Measurements from ENCODE around the gene ANKRD66. TPM values are rescaled to one million over a fixed set of nuclear protein-coding genes. Genes with fewer than 3 reads are reported as not detected.
"Not testable (repeated sequence)": the region's sequence is repeated elsewhere in the genome, so short reads cannot be mapped to it uniquely, and the experiment has no call there.

Gene ANKRD66
- total RNA-seq, 5 donors from 2014 or later (not counting 1 experiment from before 2014, with no cell fraction given): not detected

DNA sequence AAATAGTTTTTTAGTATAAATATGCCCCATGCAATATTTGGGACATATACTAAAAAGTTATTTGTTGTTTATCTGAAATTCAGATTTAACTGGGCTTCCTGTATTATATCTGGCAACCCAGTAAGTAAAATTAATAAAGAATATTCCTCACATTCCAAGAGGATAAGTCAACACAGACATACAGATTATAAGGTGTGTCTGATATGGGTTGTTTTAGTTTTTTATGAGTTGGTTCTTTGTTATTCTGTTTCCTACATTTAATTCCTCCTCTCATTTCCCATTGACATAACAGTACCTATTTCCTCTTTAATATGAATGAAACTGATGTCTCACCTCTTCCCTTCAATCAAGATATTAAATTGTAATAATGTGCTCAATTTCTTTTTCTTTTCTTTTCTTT, 9.8 kb upstream of the ANKRD66 start:
- peaks cover 0 to 8% (median 8%) of the 10 kb centered on the region in 3 donors for H3K4me1 Mint-ChIP-seq
- peaks cover 47 to 57% of the 10 kb centered on the region in 2 donors for H3K27me3 Mint-ChIP-seq
- H3K27ac Mint-ChIP-seq: no peak overlapping the region
- CTCF ChIA-PET: no interaction called here
- H3K4me3 Mint-ChIP-seq: no peak overlapping the region
- Histone ChIP-seq H3K36me3 (ENCODE audit: control insufficient read depth in 2 of 2, extremely low read depth in 1 of 2, insufficient read depth in 1 of 2, low read length in 1 of 2) (no peaks in the 10 kb centered on the region), H3K27ac (ENCODE audit: low read length) (no peak overlapping the region), H3K4me1 (ENCODE audit: control insufficient read depth in 1 of 2, extremely low read depth in 1 of 2, insufficient read depth in 2 of 2, low read length in 2 of 2) (no peaks in the 10 kb centered on the region), H3K4me3 (ENCODE audit: control insufficient read depth in 1 of 2, extremely low read depth in 1 of 2, low read length in 1 of 2) (no peak overlapping the region), H3K9me3 (no peaks in the 10 kb centered on the region), H3K27me3 (replicated peaks in 1 of 2; ENCODE audit: control insufficient read depth in 2 of 2, extremely low read depth in 1 of 2, insufficient read depth in 2 of 2, low read length in 1 of 2) (peaks cover 16 to 28% of the 10 kb centered on the region in 2 experiments)
- no peak for ATAC-seq (replicated peaks in 1 of 4)
- no peaks in the 10 kb centered on the region for H3K9me3 Mint-ChIP-seq
- POLR2A ChIA-PET: no interaction called here
- H3K36me3 Mint-ChIP-seq: no peaks in the 10 kb centered on the region
- DNase-seq: no peak

DNA sequence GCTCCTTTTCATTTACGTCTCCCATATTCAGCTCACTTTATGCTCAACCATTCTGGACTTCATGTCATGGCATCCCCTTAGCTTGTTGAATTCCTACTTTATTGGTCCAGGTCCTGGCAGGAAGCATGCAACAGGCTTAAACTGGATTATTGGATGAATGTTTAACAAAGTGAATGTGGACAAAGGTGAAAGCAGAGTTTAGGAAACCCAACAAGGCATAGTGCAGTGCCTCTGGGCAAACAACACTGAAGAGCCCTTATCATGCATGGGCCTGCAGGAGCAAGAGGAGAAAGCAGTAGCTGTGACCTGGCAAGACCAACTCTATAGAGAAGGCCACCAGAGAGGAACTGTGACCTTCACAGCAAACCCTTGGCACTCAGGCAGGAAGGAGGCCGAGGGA, 5.3 kb upstream of the ANKRD66 start:
- Histone ChIP-seq H3K4me1 (ENCODE audit: control insufficient read depth in 1 of 2, extremely low read depth in 1 of 2, insufficient read depth in 2 of 2, low read length in 2 of 2) (no peaks in the 10 kb centered on the region), H3K36me3 (ENCODE audit: control insufficient read depth in 2 of 2, extremely low read depth in 1 of 2, insufficient read depth in 1 of 2, low read length in 1 of 2) (no peaks in the 10 kb centered on the region), H3K27me3 (replicated peaks in 1 of 2; ENCODE audit: control insufficient read depth in 2 of 2, extremely low read depth in 1 of 2, insufficient read depth in 2 of 2, low read length in 1 of 2) (peaks cover 2 to 5% of the 10 kb centered on the region in 2 experiments), H3K9me3 (no peaks in the 10 kb centered on the region), H3K27ac (ENCODE audit: low read length) (no peak overlapping the region), H3K4me3 (ENCODE audit: control insufficient read depth in 1 of 2, extremely low read depth in 1 of 2, low read length in 1 of 2) (no peak overlapping the region)
- H3K9me3 Mint-ChIP-seq: peaks cover 0 to 9% (median 0%) of the 10 kb centered on the region in 3 donors
- WGBS (ENCODE audit: insufficient coverage): no CpG with 5 or more reads among the region's 2 CpGs
- ChIA-PET POLR2A (no interaction called here), CTCF (no interaction called here)
- no peaks in the 10 kb centered on the region for H3K36me3 Mint-ChIP-seq
- no peak overlapping the region for H3K27ac Mint-ChIP-seq
- DNase-seq (no peak), ATAC-seq (replicated peaks in 1 of 4) (no peak)
- no peaks in the 10 kb centered on the region for H3K4me1 Mint-ChIP-seq
- no peak overlapping the region for H3K4me3 Mint-ChIP-seq
- H3K27me3 Mint-ChIP-seq: peaks cover 28 to 31% of the 10 kb centered on the region in 2 donors

DNA sequence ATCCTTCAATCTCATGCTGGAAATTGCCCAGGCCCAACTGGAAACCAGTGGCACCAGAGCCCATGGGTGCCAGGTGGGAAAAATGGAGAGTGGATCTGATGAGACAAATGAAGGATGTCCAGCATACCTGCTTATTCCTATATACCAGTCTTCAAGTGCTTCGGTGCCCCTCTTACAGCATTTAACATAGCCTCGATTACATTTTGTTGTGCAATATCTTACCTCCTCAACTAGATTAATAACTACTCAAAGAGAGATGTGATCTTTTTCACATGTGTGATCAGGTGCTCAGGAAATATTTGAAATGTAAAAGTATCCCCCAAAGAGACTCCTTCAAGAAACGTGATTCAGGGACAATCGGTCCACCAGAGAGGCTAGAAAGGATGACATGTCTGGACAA, 4.8 kb upstream of the ANKRD66 start:
- no CpG with 5 or more reads among the region's 4 CpGs for WGBS (ENCODE audit: insufficient coverage)
- no peaks in the 10 kb centered on the region for H3K9me3 ChIP-seq
- ChIA-PET CTCF (no interaction called here), POLR2A (no interaction called here)
- Mint-ChIP-seq H3K9me3 (peaks cover 0 to 9% (median 0%) of the 10 kb centered on the region in 3 donors), H3K36me3 (no peaks in the 10 kb centered on the region), H3K27ac (no peak overlapping the region), H3K4me3 (no peak overlapping the region), H3K4me1 (no peaks in the 10 kb centered on the region), H3K27me3 (peaks cover 26 to 30% of the 10 kb centered on the region in 2 donors)
- no peak overlapping the region for H3K4me3 ChIP-seq (ENCODE audit: control insufficient read depth in 1 of 2, extremely low read depth in 1 of 2, low read length in 1 of 2)
- DNase-seq: no peak
- no peaks in the 10 kb centered on the region for H3K36me3 ChIP-seq (ENCODE audit: control insufficient read depth in 2 of 2, extremely low read depth in 1 of 2, insufficient read depth in 1 of 2, low read length in 1 of 2)
- peaks cover 0 to 5% of the 10 kb centered on the region in 2 experiments for H3K27me3 ChIP-seq (replicated peaks in 1 of 2; ENCODE audit: control insufficient read depth in 2 of 2, extremely low read depth in 1 of 2, insufficient read depth in 2 of 2, low read length in 1 of 2)
- H3K4me1 ChIP-seq (ENCODE audit: control insufficient read depth in 1 of 2, extremely low read depth in 1 of 2, insufficient read depth in 2 of 2, low read length in 2 of 2): no peaks in the 10 kb centered on the region
- no peak for ATAC-seq (replicated peaks in 1 of 4)
- no peak overlapping the region for H3K27ac ChIP-seq (ENCODE audit: low read length)

DNA sequence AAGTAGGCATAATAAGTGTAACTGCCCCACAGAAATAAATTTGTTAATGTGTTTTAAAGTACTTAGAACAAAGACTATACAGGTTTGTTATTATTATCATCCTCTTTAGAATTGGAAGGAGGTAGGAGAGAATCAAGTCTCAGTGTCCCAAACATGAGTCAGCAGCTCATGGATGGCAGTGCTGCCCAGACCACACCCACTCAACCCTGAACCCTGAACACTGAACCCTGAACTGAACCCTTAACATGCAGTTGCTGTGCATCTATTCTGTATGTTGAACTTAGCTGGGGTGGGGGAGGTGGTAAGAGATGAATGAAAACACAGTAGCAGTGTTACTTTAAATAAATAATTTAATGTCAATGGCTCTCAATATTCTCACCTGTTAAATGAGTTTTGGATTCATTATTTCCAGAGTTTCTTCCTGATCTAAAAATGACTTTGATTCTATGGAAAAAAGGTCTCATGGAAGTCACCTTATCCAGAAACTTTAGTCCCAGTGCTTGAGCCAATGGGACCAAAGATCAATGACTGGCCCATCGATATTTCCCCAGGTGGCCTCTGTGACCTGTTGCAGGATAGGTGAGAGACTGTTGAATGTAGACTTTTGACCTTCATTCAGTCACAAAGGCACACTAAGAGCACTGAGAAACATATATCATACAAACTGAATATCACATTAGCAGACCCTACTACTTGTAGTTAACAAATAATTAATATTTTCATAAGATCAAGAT, 3.1 kb upstream of the ANKRD66 start:
- Mint-ChIP-seq H3K27me3 (peaks cover 12 to 20% of the 10 kb centered on the region in 2 donors), H3K4me1 (no peaks in the 10 kb centered on the region), H3K27ac (no peak overlapping the region), H3K36me3 (no peaks in the 10 kb centered on the region), H3K9me3 (peaks cover 0 to 9% (median 0%) of the 10 kb centered on the region in 3 donors), H3K4me3 (no peak overlapping the region)
- no peaks in the 10 kb centered on the region for H3K27me3 ChIP-seq (replicated peaks in 1 of 2; ENCODE audit: control insufficient read depth in 2 of 2, extremely low read depth in 1 of 2, insufficient read depth in 2 of 2, low read length in 1 of 2)
- ChIA-PET POLR2A (no interaction called here), CTCF (no interaction called here)
- no peak overlapping the region for H3K27ac ChIP-seq (ENCODE audit: low read length)
- ATAC-seq (replicated peaks in 1 of 4) (no peak), DNase-seq (no peak)
- H3K4me3 ChIP-seq (ENCODE audit: control insufficient read depth in 1 of 2, extremely low read depth in 1 of 2, low read length in 1 of 2): no peak overlapping the region
- no CpG with 5 or more reads among the region's 1 CpG for WGBS (ENCODE audit: insufficient coverage)
- H3K9me3 ChIP-seq: no peaks in the 10 kb centered on the region
- no peaks in the 10 kb centered on the region for H3K4me1 ChIP-seq (ENCODE audit: control insufficient read depth in 1 of 2, extremely low read depth in 1 of 2, insufficient read depth in 2 of 2, low read length in 2 of 2)
- no peaks in the 10 kb centered on the region for H3K36me3 ChIP-seq (ENCODE audit: control insufficient read depth in 2 of 2, extremely low read depth in 1 of 2, insufficient read depth in 1 of 2, low read length in 1 of 2)

DNA sequence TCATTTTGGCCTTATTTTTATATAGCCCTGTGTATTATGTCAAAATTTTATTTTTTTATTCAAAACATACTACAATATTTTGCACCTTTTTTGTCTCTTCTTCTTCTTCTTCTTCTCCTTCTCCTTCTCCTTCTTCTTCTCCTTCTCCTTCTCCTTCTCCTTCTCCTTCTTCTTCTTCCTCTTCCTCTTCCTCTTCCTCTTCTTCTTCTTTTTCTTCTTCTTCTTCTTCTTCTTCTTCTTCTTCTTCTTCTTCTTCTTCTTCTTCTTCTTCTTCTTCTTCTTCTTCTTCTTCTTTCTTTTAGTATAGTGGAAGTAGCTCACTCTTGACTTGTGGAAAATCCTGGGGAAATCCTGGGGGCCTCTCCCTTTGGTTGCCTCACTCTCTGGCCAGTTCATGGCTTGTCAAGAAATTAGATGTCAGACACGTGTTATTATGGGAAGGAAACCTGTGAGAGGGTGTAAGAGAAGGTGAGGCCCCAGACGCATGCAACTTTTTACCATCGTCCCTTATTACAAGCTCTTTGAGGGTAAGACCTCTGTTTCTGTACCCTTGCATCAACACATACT, 2.5 kb upstream of the ANKRD66 start:
- ATAC-seq (replicated peaks in 1 of 4); H3K36me3 ChIP-seq (ENCODE audit: control insufficient read depth in 2 of 2, extremely low read depth in 1 of 2, insufficient read depth in 1 of 2, low read length in 1 of 2); DNase-seq; CTCF ChIA-PET; H3K27ac Mint-ChIP-seq; H3K27ac ChIP-seq (ENCODE audit: low read length); H3K9me3 Mint-ChIP-seq; H3K4me1 ChIP-seq (ENCODE audit: control insufficient read depth in 1 of 2, extremely low read depth in 1 of 2, insufficient read depth in 2 of 2, low read length in 2 of 2); POLR2A ChIA-PET; H3K36me3 Mint-ChIP-seq; H3K4me3 Mint-ChIP-seq; H3K4me1 Mint-ChIP-seq; H3K4me3 ChIP-seq (ENCODE audit: control insufficient read depth in 1 of 2, extremely low read depth in 1 of 2, low read length in 1 of 2); H3K27me3 ChIP-seq (replicated peaks in 1 of 2; ENCODE audit: control insufficient read depth in 2 of 2, extremely low read depth in 1 of 2, insufficient read depth in 2 of 2, low read length in 1 of 2); H3K9me3 ChIP-seq: not testable (repeated sequence)
- peaks cover 12 to 24% of the 10 kb centered on the region in 2 donors for H3K27me3 Mint-ChIP-seq
- WGBS (ENCODE audit: insufficient coverage): no CpG with 5 or more reads among the region's 3 CpGs

DNA sequence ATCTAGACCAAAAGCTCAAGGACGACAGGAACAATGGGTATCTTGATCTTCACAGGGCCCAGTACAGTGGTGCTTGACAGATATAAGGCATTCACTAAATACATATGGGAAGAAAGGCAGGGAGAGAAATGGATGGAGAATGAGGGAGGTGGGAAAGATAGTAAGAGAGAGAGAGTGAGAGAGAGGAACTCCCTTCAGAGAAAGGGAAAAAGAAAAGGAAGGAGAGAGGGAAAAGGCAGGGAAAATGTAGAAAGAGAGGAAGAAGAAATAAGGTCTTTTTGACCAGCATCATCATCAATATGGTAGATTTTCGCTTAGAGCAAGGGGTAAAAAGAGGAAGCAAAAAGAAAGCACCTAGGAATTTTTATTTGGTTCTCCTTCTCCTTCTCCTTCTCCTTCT, 760 bp upstream of the ANKRD66 start:
- H3K36me3 ChIP-seq (ENCODE audit: control insufficient read depth in 2 of 2, extremely low read depth in 1 of 2, insufficient read depth in 1 of 2, low read length in 1 of 2): no peaks in the 10 kb centered on the region
- peaks cover 0 to 5% of the 10 kb centered on the region in 2 experiments for H3K27me3 ChIP-seq (replicated peaks in 1 of 2; ENCODE audit: control insufficient read depth in 2 of 2, extremely low read depth in 1 of 2, insufficient read depth in 2 of 2, low read length in 1 of 2)
- H3K4me1 ChIP-seq (ENCODE audit: control insufficient read depth in 1 of 2, extremely low read depth in 1 of 2, insufficient read depth in 2 of 2, low read length in 2 of 2): no peaks in the 10 kb centered on the region
- WGBS (ENCODE audit: insufficient coverage): 50% methylated on average over 1 of the region's 2 CpGs
- no peak for DNase-seq
- H3K4me1 Mint-ChIP-seq: no peaks in the 10 kb centered on the region
- no peaks in the 10 kb centered on the region for H3K9me3 ChIP-seq
- H3K4me3 Mint-ChIP-seq: no peak overlapping the region
- peaks cover 0 to 9% (median 0%) of the 10 kb centered on the region in 3 donors for H3K9me3 Mint-ChIP-seq
- no peaks in the 10 kb centered on the region for H3K36me3 Mint-ChIP-seq
- no peak overlapping the region for H3K27ac ChIP-seq (ENCODE audit: low read length)
- peaks cover 12 to 28% of the 10 kb centered on the region in 2 donors for H3K27me3 Mint-ChIP-seq
- ChIA-PET POLR2A (no interaction called here), CTCF (no interaction called here)
- no peak overlapping the region for H3K4me3 ChIP-seq (ENCODE audit: control insufficient read depth in 1 of 2, extremely low read depth in 1 of 2, low read length in 1 of 2)
- no peak for ATAC-seq (replicated peaks in 1 of 4)
- no peak overlapping the region for H3K27ac Mint-ChIP-seq

Measured in T-cell (primary cell).